ENCODE measurements around the gene PFKFB2.

GRCh38 chr1:207006083-207006482, 47.0 kb upstream of the PFKFB2 start:
- no peak for TF ChIP-seq CTCF (IDR thresholded peaks at IDR 0.05)
- no peak for TF ChIP-seq EP300 (IDR thresholded peaks at IDR 0.05)
- TF ChIP-seq POLR2AphosphoS5 (IDR thresholded peaks at IDR 0.05), result no peak

All from upper lobe of left lung (tissue), 4 donors.